ENCODE results near the gene RASGRF2. TPM values are rescaled to one million over a fixed set of nuclear protein-coding genes. Genes with fewer than 3 reads are reported as not detected.

The RASGRF2 gene
- total and polyA plus RNA-seq, 2 of the 13 experiments (the other 11 are each of a cell fraction or from before 2014, with no cell fraction given), result 23.6 to 29.0 TPM

GRCh38 chr5:81014348-81014747, 54.2 kb downstream of the RASGRF2 start:
- no peak for FAIRE-seq
- intact Hi-C loops (cut with micrococcal nuclease; ENCODE audit: unreplicated experiment), result no loop called here

GRCh38 chr5:81016116-81016515, 56.0 kb downstream of the RASGRF2 start:
- intact Hi-C loops (cut with micrococcal nuclease; ENCODE audit: unreplicated experiment) (no loop called here), in situ Hi-C loops (cut with HindIII; ENCODE audit: extremely low pct_ligation_motif_present, low pct_unique_long_range_greater_than_20kb) (no loop called here)
- H3K4me1 ChIP-seq (ENCODE audit: insufficient read depth, low read length), result peaks cover 15% of the 10 kb centered on the region
- H3K9ac ChIP-seq (ENCODE audit: insufficient read depth, low read depth, low read length), result no peak overlapping the region
- BruUV-seq (replicated peaks), result no TSS peak
- no peak for FAIRE-seq
- H3K4me3 ChIP-seq (replicated peaks in 1 of 3; ENCODE audit: insufficient read depth in 1 of 3, low read depth in 2 of 3, low read length in 3 of 3), result no peak overlapping the region
- peaks cover 0 to 1% of the 10 kb centered on the region in 2 experiments; a peak in 1 of 5 replicates for H3K36me3 ChIP-seq (replicated peaks in 1 of 2; ENCODE audit: control insufficient read depth in 1 of 2, insufficient read depth in 2 of 2, low read length in 2 of 2)
- ChIA-PET POLR2A (no interaction called here), CTCF (ENCODE audit: low intra/inter-chr PET ratio, low total read pairs) (no interaction called here)
- H3K4me2 ChIP-seq (ENCODE audit: low read depth, low read length), result no peak overlapping the region
- no peak overlapping the region for H2AFZ ChIP-seq (ENCODE audit: low read length)
- ATAC-seq, result no peak
- peaks cover 61% of the 10 kb centered on the region for H3K79me2 ChIP-seq (ENCODE audit: insufficient read depth, low read length)
- no peaks in the 10 kb centered on the region for H3K9me3 ChIP-seq (ENCODE audit: low read length)
- H4K20me1 ChIP-seq (ENCODE audit: insufficient read depth, low read length), result no peaks in the 10 kb centered on the region; the same call in 1 of the 2 replicates
- WGBS (ENCODE audit: low lambda C conversion rate), result 3% methylated on average over 1 of the region's 1 CpG
- DNase-seq (ENCODE audit: low spot score), result no peak
- no peaks in the 10 kb centered on the region for H3K27me3 ChIP-seq (ENCODE audit: control insufficient read depth in 1 of 2, insufficient read depth in 2 of 2, low read length in 2 of 2)
- H3K27ac ChIP-seq (ENCODE audit: extremely low read length, insufficient read depth, low read length), result no peak overlapping the region
- no peak for TF ChIP-seq KDM1A (CRISPR knock-in tag; IDR thresholded peaks at IDR 0.05)
- no peak for TF ChIP-seq ZNF431 (CRISPR knock-in tag; IDR thresholded peaks at IDR 0.05; ENCODE audit: borderline replicate concordance, low read depth)
- TF ChIP-seq ZIK1 (CRISPR knock-in tag; IDR thresholded peaks at IDR 0.05; ENCODE audit: borderline replicate concordance, low read depth), result no peak
- TF ChIP-seq RBFOX2 (IDR thresholded peaks at IDR 0.05; ENCODE audit: low read depth, low read length), result no peak
- TF ChIP-seq ZNF205 (CRISPR knock-in tag; IDR thresholded peaks at IDR 0.05), result no peak
- TF ChIP-seq ZBTB25 (CRISPR knock-in tag; IDR thresholded peaks at IDR 0.05), result no peak
- no peak for TF ChIP-seq ATF3 (CRISPR knock-in tag; IDR thresholded peaks at IDR 0.05)
- TF ChIP-seq ZNF549 (CRISPR knock-in tag; IDR thresholded peaks at IDR 0.05), result no peak
- no peak for TF ChIP-seq TFAP4 (IDR thresholded peaks at IDR 0.05; ENCODE audit: borderline replicate concordance, low read depth)
- no peak for TF ChIP-seq NR0B2 (CRISPR knock-in tag; IDR thresholded peaks at IDR 0.05)
- TF ChIP-seq ZNF704 (CRISPR knock-in tag; IDR thresholded peaks at IDR 0.05; ENCODE audit: borderline replicate concordance), result no peak
- TF ChIP-seq KLF6 (CRISPR knock-in tag; IDR thresholded peaks at IDR 0.05), result no peak
- TF ChIP-seq SUZ12 (IDR thresholded peaks at IDR 0.05; ENCODE audit: low read depth, low read length), result no peak
- TF ChIP-seq NFYB (CRISPR knock-in tag; IDR thresholded peaks at IDR 0.05), result no peak
- TF ChIP-seq HNRNPL (IDR thresholded peaks at IDR 0.05; ENCODE audit: low read depth, low read length), result no peak
- no peak for TF ChIP-seq SIX1 (CRISPR knock-in tag; IDR thresholded peaks at IDR 0.05; ENCODE audit: borderline replicate concordance)

More at GRCh38 chr5:81014348-81014747, 54.2 kb downstream of the RASGRF2 start:
- H3K27me3 ChIP-seq (ENCODE audit: control insufficient read depth in 1 of 2, insufficient read depth in 2 of 2, low read length in 2 of 2), result no peaks in the 10 kb centered on the region
- H3K9me3 ChIP-seq (ENCODE audit: low read length), result no peaks in the 10 kb centered on the region
- ATAC-seq, result no peak
- no TSS peak for BruUV-seq (replicated peaks)
- H2AFZ ChIP-seq (ENCODE audit: low read length), result no peak overlapping the region
- TF ChIP-seq MED1 (CRISPR knock-in tag; IDR thresholded peaks at IDR 0.05) (no peak), SYNCRIP (IDR thresholded peaks at IDR 0.05; ENCODE audit: insufficient read depth, low read depth, low read length) (no peak)
- peaks cover 15% of the 10 kb centered on the region for H3K4me1 ChIP-seq (ENCODE audit: insufficient read depth, low read length)
- H4K20me1 ChIP-seq (ENCODE audit: insufficient read depth, low read length), result no peaks in the 10 kb centered on the region; the same call in 1 of the 2 replicates
- ChIA-PET POLR2A (no interaction called here), CTCF (ENCODE audit: low intra/inter-chr PET ratio, low total read pairs) (no interaction called here)
- H3K9ac ChIP-seq (ENCODE audit: insufficient read depth, low read depth, low read length), result no peak overlapping the region
- no peak for DNase-seq (ENCODE audit: low spot score)
- peaks cover 60% of the 10 kb centered on the region for H3K79me2 ChIP-seq (ENCODE audit: insufficient read depth, low read length)
- 95% methylated on average over 3 of the region's 3 CpGs for WGBS (ENCODE audit: low lambda C conversion rate)
- in situ Hi-C loops (cut with HindIII; ENCODE audit: extremely low pct_ligation_motif_present, low pct_unique_long_range_greater_than_20kb), result no loop called here
- no peak overlapping the region for H3K4me3 ChIP-seq (replicated peaks in 1 of 3; ENCODE audit: insufficient read depth in 1 of 3, low read depth in 2 of 3, low read length in 3 of 3)
- H3K27ac ChIP-seq (ENCODE audit: extremely low read length, insufficient read depth, low read length), result no peak overlapping the region
- no peak overlapping the region for H3K4me2 ChIP-seq (ENCODE audit: low read depth, low read length)
- peaks cover 0 to 1% of the 10 kb centered on the region in 2 experiments; a peak in 2 of 5 replicates for H3K36me3 ChIP-seq (replicated peaks in 1 of 2; ENCODE audit: control insufficient read depth in 1 of 2, insufficient read depth in 2 of 2, low read length in 2 of 2)

All from HepG2 (cell line).